Upper lobe of left lung (tissue), 4 donors: ENCODE data around the gene SVIP.

Experiments used
- POLR2A ChIP-seq, 4 donors: fragments of 450-650 bp; IDR thresholded peaks; one replicate each; pipeline ENCODE4 v1.5.1; 2016 to 2017; ENCODE audit warnings: antibody characterized with exemption in 4 of 4, mild to moderate bottlenecking in 2 of 4
- POLR2AphosphoS5 ChIP-seq, 2 donors: sonication (generic); formaldehyde crosslinking; IDR thresholded peaks; one replicate each; pipeline ENCODE4 v1.5.1; 2017; ENCODE audit warnings: antibody characterized with exemption in 2 of 2
- TF ChIP-seq, protein P1 (sequence below), 6 experiments: fragments of 450-650 bp in 4 of 6; fragments of 200-600 bp in 2 of 6; sonication (generic) in 2 of 6; IDR thresholded peaks; one replicate each; pipeline ENCODE4 v1.5.1; 2016 to 2019; ENCODE audit warnings: antibody characterized with exemption in 6 of 6

DNA sequence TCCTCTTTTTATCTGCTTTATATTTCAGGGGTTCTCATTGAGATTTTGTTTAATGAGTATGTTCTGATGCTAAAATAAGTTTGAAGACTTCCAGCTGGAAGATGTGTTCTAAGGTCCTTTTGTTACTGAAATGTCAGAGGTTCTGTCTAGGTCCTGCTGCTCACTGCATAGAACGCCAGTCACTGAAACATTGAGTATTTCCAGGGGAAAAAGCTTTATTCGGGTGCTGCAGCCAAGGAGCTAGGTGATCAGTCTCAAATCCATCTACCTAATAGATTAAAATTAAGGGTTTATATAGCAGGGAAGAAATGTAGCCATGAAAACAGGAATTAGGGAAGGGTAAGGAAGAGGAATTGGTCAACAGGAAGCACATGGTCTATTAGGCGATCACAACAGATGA lies 19.7 kb downstream of the SVIP start:
- TF ChIP-seq, protein P1, sequence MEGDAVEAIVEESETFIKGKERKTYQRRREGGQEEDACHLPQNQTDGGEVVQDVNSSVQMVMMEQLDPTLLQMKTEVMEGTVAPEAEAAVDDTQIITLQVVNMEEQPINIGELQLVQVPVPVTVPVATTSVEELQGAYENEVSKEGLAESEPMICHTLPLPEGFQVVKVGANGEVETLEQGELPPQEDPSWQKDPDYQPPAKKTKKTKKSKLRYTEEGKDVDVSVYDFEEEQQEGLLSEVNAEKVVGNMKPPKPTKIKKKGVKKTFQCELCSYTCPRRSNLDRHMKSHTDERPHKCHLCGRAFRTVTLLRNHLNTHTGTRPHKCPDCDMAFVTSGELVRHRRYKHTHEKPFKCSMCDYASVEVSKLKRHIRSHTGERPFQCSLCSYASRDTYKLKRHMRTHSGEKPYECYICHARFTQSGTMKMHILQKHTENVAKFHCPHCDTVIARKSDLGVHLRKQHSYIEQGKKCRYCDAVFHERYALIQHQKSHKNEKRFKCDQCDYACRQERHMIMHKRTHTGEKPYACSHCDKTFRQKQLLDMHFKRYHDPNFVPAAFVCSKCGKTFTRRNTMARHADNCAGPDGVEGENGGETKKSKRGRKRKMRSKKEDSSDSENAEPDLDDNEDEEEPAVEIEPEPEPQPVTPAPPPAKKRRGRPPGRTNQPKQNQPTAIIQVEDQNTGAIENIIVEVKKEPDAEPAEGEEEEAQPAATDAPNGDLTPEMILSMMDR (IDR thresholded peaks at IDR 0.05), result no peak
- TF ChIP-seq POLR2AphosphoS5 (IDR thresholded peaks at IDR 0.05), result no peak
- TF ChIP-seq POLR2A (IDR thresholded peaks at IDR 0.05), result no peak
